Measurements from ENCODE around the gene TBC1D22B.
"Not testable (repeated sequence)": the region's sequence is repeated elsewhere in the genome, so short reads cannot be mapped to it uniquely, and the experiment has no call there.

Gene TBC1D22B

DNA sequence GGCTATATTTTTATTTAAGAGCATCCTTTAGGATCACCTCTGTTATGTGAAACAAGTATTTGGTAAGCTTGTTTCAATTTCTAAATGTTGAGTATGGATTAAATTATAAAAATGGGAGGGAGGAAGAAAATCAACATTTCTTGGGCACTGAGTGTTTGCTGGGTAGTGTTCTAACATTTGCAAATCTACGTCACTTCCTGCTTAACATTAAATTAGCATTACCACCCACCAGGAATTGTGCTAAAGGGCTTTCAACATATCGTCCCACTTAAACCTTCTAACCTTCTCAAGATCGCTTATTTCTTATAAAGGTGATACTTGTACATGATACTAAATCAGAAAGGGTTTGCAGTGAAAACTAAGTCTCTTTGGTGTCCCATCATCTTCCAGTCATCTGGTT is 8.3 kb downstream of the TBC1D22B start:
- DNase-seq (ENCODE audit: low read depth in 3 of 3) = no peak

GRCh38 chr6:37269105-37269504 is 11.5 kb downstream of the TBC1D22B start:
- DNase-seq (ENCODE audit: low read depth in 3 of 3) = no peak

- no peak for DNase-seq (ENCODE audit: low read depth in 3 of 3)
Measured at GRCh38 chr6:37272834-37273566, 15.4 kb downstream of the TBC1D22B start.

DNA sequence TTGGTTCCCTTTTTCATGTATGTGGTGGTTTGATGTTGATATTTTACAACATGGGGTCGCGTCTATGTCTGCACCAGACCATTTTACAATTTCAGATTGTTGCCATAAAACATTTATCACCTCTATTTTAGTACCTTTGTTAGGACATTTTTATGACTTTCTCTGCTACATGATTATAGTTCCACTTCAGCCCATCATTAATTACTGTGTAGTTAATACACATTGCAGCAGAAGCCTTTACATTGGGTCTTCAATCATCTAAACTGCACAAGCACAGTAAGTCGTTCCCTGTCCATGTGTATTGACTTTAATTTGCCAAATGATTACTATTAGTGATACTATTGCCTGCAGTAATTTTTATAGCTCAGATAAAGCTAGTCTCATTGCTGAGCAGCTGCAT is 16.1 kb downstream of the TBC1D22B start:
- DNase-seq (ENCODE audit: low read depth in 3 of 3) = no peak

GRCh38 chr6:37275350-37275749 is 17.8 kb downstream of the TBC1D22B start:
- DNase-seq (ENCODE audit: low read depth in 3 of 3) = no peak

DNA sequence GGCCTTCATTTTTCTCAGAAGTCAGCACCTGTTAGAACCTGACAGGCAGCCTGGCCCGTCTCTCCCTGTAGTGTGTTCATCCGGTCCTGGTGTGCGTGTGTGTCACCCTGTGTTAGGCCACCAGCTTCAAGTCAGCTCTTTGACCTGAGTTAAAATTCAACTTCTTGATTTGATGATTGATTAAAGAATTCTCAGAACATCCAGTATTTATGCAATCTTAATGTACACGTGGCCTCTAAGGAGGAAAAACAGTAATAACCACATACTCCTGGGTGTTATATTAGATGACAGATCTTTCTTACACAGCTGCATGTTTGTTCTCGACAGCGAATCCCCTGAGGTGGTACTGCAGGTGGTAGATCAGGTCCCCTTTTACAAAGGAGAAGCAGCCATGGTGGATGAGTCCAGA is 19.4 kb downstream of the TBC1D22B start:
- no peak for DNase-seq (ENCODE audit: low read depth in 3 of 3)

- DNase-seq (ENCODE audit: low read depth in 3 of 3) = no peak
Measured at GRCh38 chr6:37279366-37280134, 22.0 kb downstream of the TBC1D22B start.

- no peak for DNase-seq (ENCODE audit: low read depth in 3 of 3)
Measured at GRCh38 chr6:37280162-37280887, 22.8 kb downstream of the TBC1D22B start.

GRCh38 chr6:37282371-37282770 is 24.8 kb downstream of the TBC1D22B start:
- no peak for DNase-seq (ENCODE audit: low read depth in 3 of 3)

DNA sequence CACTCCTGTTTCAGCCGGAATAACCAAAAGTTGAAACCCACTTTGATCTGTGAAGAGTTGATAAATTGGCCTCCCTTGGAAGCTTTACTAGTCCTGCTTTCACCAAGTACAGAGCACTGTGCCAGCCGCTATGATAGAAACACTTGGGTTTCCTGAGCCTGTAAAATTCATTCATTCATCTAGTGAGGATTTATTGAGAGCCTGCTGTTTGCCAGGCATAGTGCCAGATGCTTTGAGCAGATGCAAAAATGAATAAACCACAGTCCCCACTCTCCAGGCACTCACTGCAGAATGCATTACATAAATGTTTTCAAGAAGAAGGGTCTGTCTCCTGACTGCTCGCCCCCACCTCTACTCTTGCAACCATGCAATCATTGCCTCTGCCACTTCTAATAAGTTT is 25.7 kb downstream of the TBC1D22B start:
- no peak for DNase-seq (ENCODE audit: low read depth in 3 of 3)

- DNase-seq (ENCODE audit: low read depth in 3 of 3) = no peak
Measured at GRCh38 chr6:37283671-37284151, 26.1 kb downstream of the TBC1D22B start.

DNA sequence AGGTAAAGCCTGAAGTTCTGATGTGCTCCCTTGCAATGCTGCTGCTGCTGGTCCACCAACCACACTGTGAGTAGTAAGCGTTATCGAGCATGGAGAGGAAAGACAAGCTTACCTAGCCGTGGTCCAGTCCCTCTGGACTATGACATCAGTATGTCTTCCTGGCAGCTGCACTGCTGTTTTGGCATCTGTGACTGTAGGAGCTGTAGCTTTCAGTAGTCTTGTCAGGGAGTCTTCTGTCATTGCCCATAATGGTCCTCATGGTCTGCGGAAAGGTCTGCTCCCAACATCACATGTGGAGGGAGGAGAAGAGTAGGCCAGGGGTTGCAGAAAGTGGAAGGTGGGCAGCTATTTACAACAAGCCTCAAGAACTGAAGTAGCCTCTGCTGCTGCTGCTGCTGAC is 27.2 kb downstream of the TBC1D22B start:
- DNase-seq (ENCODE audit: low read depth in 3 of 3) = no peak

DNA sequence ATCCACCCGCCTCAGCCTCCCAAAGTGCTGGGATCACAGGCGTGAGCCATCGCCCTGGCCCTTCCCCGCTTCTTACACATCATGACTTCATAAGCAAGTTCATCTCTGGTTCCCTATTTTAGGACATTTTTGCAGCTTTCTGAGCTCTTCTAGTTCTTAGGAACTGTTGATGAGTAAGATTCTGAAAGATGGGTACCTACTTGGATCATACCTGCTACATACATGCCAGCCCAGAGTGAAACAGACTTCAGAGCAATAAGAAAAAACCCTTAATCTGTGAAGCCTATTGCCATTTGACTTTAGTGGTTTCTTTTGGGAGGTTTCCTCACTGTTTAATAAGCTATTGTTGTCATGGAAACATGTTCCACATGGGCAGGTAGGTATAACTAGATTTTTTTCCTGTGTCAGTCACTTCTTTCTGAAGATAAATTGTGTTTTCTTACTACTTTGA is 28.3 kb downstream of the TBC1D22B start:
- no peak for DNase-seq (ENCODE audit: low read depth in 3 of 3)

DNA sequence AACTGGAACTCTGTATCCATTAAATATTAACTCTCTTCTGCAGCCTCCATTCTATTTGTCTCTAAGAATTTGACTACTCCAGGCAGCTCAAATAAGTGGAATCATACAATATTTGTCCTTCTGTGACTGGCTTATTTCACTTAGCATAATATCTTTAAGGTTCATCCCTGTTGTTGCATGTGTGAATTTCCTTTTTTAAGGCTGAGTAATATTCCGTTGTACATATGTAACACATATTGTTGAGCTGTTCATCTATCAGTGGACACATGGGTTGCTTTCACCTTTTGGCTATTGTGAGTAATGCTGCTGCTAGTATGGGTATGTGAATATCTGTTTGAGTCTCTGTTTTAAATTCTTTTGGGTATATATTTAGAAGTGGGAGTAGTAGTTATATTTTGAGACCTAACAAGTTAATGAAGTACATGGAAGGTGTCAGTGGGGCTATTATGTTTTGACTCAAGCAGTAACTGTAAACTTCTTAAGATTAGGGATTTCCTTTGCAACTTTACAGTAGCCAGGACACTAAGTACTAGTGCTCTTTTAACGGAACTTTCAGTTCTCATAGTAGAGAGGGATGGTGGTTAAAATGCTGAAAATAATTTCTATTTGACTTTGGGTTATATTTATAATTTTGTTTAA is 30.1 kb downstream of the TBC1D22B start:
- DNase-seq (ENCODE audit: low read depth in 3 of 3) = no peak

DNA sequence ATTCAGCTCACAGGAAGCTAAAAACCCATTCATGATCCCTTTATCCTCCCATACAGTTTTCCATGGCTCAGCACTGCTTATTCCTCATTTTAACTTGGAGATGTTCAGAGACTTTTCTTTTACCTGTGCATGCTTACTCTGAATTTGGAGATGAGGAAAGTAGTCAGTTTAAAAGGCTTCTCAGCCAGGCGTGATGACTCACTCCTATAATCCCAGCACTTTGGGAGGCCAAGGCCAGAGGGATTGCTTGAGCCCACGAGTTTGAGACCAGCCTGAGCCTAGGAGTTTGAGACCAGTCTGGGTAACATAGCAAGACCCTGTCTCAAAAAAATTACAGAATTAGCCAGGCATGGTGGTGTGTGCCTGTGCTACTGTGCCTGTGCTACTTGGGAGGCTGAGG is 30.7 kb downstream of the TBC1D22B start:
- DNase-seq (ENCODE audit: low read depth in 3 of 3) = no peak

DNA sequence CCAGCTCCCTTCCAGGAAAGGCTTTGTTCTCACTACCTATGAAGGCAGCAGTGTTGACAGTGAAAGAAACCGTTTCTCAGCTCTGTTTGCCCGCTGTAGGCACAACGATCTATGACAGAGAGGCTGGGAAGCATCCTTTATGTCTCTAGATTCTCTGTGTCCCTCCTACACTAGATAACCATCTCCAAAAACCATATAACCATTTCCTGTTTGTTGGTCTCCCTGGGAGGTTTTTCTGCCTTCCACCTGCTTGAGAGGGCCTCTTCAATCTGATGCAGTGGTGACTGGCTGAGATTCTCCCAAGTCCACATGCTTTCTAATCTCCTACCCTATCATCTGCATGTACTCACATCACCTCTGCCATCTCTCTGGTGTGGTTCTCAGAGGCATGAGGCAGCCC is 32.4 kb downstream of the TBC1D22B start:
- DNase-seq (ENCODE audit: low read depth in 3 of 3) = no peak

GRCh38 chr6:37293426-37293825 is 35.9 kb downstream of the TBC1D22B start:
- no peak for DNase-seq (ENCODE audit: low read depth in 3 of 3)

- not testable (repeated sequence) for DNase-seq (ENCODE audit: low read depth in 3 of 3)
Measured at GRCh38 chr6:37297637-37298036, 40.1 kb downstream of the TBC1D22B start.

GRCh38 chr6:37298958-37299357 is 41.4 kb downstream of the TBC1D22B start:
- DNase-seq (ENCODE audit: low read depth in 3 of 3) = no peak

DNA sequence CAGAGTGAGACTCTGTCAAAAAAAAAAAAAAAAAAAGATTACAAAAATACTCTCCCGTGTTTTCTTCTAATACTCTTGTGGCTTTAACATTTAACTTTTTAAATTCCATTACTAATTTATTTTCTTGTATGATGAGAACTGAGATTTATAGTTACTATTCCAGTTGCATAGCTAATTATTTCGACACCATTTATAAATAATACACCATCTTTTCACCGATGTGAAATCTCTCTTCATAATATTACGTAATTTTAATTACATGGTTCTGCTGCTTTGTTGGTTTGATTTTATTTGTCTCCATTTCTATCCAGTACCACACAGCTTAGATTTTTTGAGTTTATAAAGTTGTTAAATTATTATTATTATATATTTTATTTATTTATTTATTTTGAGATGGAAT is 42.4 kb downstream of the TBC1D22B start:
- DNase-seq (ENCODE audit: low read depth in 3 of 3) = no peak

DNA sequence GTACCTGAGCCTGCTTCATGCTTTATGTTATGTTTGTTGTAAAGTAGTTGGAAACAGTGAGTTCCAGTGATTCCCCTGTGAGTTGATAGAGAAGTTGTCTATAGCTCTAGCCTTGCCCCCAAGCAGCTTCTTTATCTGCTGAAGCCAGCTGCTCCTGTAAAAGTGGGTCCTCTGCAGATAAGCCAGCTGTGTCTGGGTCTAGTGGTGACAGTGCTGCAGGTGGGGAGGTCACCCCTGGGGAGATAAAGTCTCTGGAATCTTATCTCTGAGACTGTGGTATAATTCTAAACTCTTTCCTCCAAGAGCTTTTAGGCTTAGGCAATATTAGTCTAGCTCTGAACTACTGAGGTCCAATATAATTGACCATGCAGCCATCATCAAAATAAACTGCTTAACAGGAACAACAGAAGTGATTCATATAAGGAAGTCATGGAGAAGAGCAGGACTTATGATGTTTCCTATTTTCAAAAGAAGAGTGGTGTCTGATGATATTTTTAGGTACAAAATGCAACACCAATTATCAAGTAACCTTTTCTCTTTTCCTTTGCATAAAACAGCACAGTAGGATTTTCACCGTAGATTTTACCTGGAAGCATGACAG is 44.6 kb downstream of the TBC1D22B start:
- no peak for DNase-seq (ENCODE audit: low read depth in 3 of 3)
